ENCODE data around the gene MAGEC1.

DNA sequence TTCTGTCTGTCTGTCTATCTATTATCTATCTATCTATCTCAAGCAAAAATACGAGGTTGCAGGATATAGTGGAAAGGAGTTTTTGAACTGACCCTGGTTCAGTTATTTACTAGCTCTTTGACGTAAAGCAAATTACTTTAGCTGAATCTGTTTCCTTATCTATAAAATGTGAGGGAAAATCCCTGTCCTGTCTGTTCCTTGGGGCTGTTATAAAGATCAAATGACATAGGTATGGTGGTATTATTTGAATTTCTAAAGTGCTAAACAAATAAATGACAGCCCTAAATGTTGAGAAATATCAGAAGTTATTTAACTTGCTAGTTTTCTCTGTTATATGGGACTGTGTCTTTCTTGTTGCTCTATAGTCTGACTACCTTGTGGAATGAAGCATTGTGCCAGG, 55.0 kb downstream of the MAGEC1 start:
- TF ChIP-seq, protein P1, sequence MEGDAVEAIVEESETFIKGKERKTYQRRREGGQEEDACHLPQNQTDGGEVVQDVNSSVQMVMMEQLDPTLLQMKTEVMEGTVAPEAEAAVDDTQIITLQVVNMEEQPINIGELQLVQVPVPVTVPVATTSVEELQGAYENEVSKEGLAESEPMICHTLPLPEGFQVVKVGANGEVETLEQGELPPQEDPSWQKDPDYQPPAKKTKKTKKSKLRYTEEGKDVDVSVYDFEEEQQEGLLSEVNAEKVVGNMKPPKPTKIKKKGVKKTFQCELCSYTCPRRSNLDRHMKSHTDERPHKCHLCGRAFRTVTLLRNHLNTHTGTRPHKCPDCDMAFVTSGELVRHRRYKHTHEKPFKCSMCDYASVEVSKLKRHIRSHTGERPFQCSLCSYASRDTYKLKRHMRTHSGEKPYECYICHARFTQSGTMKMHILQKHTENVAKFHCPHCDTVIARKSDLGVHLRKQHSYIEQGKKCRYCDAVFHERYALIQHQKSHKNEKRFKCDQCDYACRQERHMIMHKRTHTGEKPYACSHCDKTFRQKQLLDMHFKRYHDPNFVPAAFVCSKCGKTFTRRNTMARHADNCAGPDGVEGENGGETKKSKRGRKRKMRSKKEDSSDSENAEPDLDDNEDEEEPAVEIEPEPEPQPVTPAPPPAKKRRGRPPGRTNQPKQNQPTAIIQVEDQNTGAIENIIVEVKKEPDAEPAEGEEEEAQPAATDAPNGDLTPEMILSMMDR (IDR thresholded peaks at IDR 0.05) = no peak
- no peak for TF ChIP-seq POLR2A (IDR thresholded peaks at IDR 0.05; ENCODE audit: low read depth)

All from esophagus muscularis mucosa (tissue), 3 donors.